K562 (cell line): ENCODE results near the gene GOSR1. TPM values are rescaled to one million over a fixed set of nuclear protein-coding genes. Genes with fewer than 3 reads are reported as not detected.

Experiments
- ATAC-seq: fragments of 200-7000 bp; cut with Tn5 transposase; 3 replicates; pipeline ENCODE4 v1.9.1; 2020; ENCODE audit warnings: moderate library complexity
- BruUV-seq: library from RNA; stranded (reverse); fragments of 400-500 nt; replicated peaks from 2 replicates; lab custom pipeline; 2021; lab: Mats Ljungman, UMichigan
- CTCF ChIA-PET: fragments of 300-600 bp; formaldehyde crosslinking; extraction: SDS; loops from one replicate; lab custom pipeline; 2021; ENCODE audit warnings: low intra/inter-chr PET ratio; lab: Yijun Ruan, JAX
- POLR2A ChIA-PET: fragments of 300-600, 350-650 bp; sonication (Branson Sonifier 250); formaldehyde crosslinking; extraction: SDS; loops from one replicate; lab custom pipeline; 2021; ENCODE audit warnings: antibody characterized with exemption, inconsistent platforms; lab: Yijun Ruan, JAX
- DNase-seq, 4 experiments: peaks; one replicate each; pipeline versions ENCODE4 v3.0.0 to v3.0.0-alpha.2; 2011 to 2018; ENCODE audit warnings: low spot score in 3 of 4, mixed read lengths in 3 of 4; ENCODE audit errors: extremely low read depth in 1 of 4
- FAIRE-seq: peaks from 2 replicates; lab custom pipeline; 2011; peaks lifted over from hg19 to GRCh38; lab: Jason Lieb, UNC
- H2AFZ ChIP-seq: 2 replicates; pipeline ENCODE4 v1.6.0; 2011; ENCODE audit warnings: low read depth, low read length, control low read depth, inconsistent platforms
- H3K27ac ChIP-seq: fragments of 200-600 bp; 3 replicates; pipeline ENCODE4 v1.8.0; 2011; ENCODE audit warnings: low read depth, mild to moderate bottlenecking, control low read depth, inconsistent platforms, low read length, moderate library complexity, mixed read lengths; ENCODE audit errors: extremely low read depth
- H3K27me3 ChIP-seq, 2 experiments: fragments of 300-600 bp in 1 of 2; 2 replicates in 1 of 2; 3 replicates in 1 of 2; pipeline versions ENCODE4 v1.6.0 to v1.8.0; 2011; ENCODE audit warnings: inconsistent platforms in 2 of 2, low read length in 2 of 2, mild to moderate bottlenecking in 1 of 2, mixed read lengths in 1 of 2, moderate library complexity in 1 of 2; ENCODE audit not compliant: control insufficient read depth in 2 of 2, insufficient read depth in 2 of 2
- H3K36me3 ChIP-seq: fragments of 300-600 bp; 3 replicates; pipeline ENCODE4 v1.8.0; 2011; ENCODE audit warnings: mild to moderate bottlenecking, low read length, inconsistent platforms; ENCODE audit not compliant: control insufficient read depth, insufficient read depth
- H3K4me1 ChIP-seq, 2 experiments: fragments of 200-600 bp in 1 of 2; replicated peaks in 1 of 2; 2 replicates in 1 of 2; 3 replicates in 1 of 2; pipeline versions ENCODE4 v1.5.1 to v1.8.0; 2011; ENCODE audit warnings: inconsistent platforms in 2 of 2, low read length in 2 of 2, mild to moderate bottlenecking in 1 of 2, mixed read lengths in 1 of 2, moderate library complexity in 1 of 2; ENCODE audit not compliant: control insufficient read depth in 2 of 2, insufficient read depth in 2 of 2
- H3K4me2 ChIP-seq: 2 replicates; pipeline ENCODE4 v1.6.1; 2011; ENCODE audit warnings: low read length, control low read depth, inconsistent platforms, mixed read lengths; ENCODE audit not compliant: insufficient read depth
- H3K4me3 ChIP-seq: fragments of 200-600 bp; sonication (generic), shearing (Covaris generic); 2 replicates; pipeline ENCODE4 v1.5.1; 2016; ENCODE audit warnings: control low read depth, inconsistent platforms
- H3K79me2 ChIP-seq: fragments of 200-600 bp; 3 replicates; pipeline ENCODE4 v1.8.0; 2011; ENCODE audit warnings: low read length, inconsistent platforms; ENCODE audit not compliant: control insufficient read depth, insufficient read depth
- H3K9ac ChIP-seq, 2 experiments: 2 replicates each; pipeline versions ENCODE4 v1.6.0 to v1.6.1; 2011; ENCODE audit warnings: low read depth in 2 of 2, low read length in 2 of 2, control low read depth in 1 of 2, inconsistent platforms in 1 of 2, mild to moderate bottlenecking in 1 of 2, mixed read lengths in 1 of 2; ENCODE audit not compliant: insufficient read depth in 1 of 2
- H3K9me1 ChIP-seq: one replicate; pipeline ENCODE4 v1.6.0; 2011; ENCODE audit warnings: inconsistent platforms, mild to moderate bottlenecking, low read length, moderate library complexity; ENCODE audit not compliant: control insufficient read depth, insufficient read depth
- H3K9me3 ChIP-seq: replicated peaks from 2 replicates; pipeline ENCODE4 v1.5.1; 2011; ENCODE audit warnings: low read depth, low read length, inconsistent platforms; ENCODE audit not compliant: control insufficient read depth, insufficient read depth
- H4K20me1 ChIP-seq: replicated peaks from 2 replicates; pipeline ENCODE4 v1.6.1; 2011; ENCODE audit warnings: low read length, inconsistent platforms, mixed read lengths; ENCODE audit not compliant: control insufficient read depth, insufficient read depth
- CBX8 ChIP-seq: fragments of 200-600 bp; sonication (generic); IDR thresholded peaks from 2 replicates; pipeline ENCODE4 v1.6.1; 2012; ENCODE audit warnings: borderline replicate concordance, mixed run types, low read depth, mild to moderate bottlenecking, moderate library complexity, mixed read lengths, low read length, control low read depth, inconsistent platforms; ENCODE audit not compliant: poor library complexity, severe bottlenecking; ENCODE audit errors: extremely low read depth
- FOXJ3 ChIP-seq: sonication (generic); formaldehyde crosslinking; IDR thresholded peaks from 2 replicates; pipeline ENCODE4 v1.4.0; 2020; ENCODE audit warnings: mild to moderate bottlenecking, missing genetic modification reagents
- KLF6 ChIP-seq: fragments of 250-450 bp; sonication (Bioruptor Pico); IDR thresholded peaks from 2 replicates; pipeline ENCODE4 v1.4.0; 2020; ENCODE audit warnings: mild to moderate bottlenecking, moderate library complexity, borderline replicate concordance
- NFIC ChIP-seq: fragments of 450-650 bp; IDR thresholded peaks from 2 replicates; pipeline ENCODE4 v1.6.1; 2017; ENCODE audit warnings: mild to moderate bottlenecking, inconsistent platforms
- PML ChIP-seq: IDR thresholded peaks from 2 replicates; pipeline ENCODE4 v1.6.1; 2012; ENCODE audit warnings: low read length, inconsistent platforms
- PYGO2 ChIP-seq: fragments of 450-650 bp; IDR thresholded peaks from 2 replicates; pipeline ENCODE4 v1.6.1; 2016; ENCODE audit warnings: mild to moderate bottlenecking, missing genetic modification characterization, moderate library complexity, missing compliant biosample characterization
- YBX1 ChIP-seq: fragments of 450-650 bp; IDR thresholded peaks from 2 replicates; pipeline ENCODE4 v1.7.1; 2016; ENCODE audit warnings: mild to moderate bottlenecking
- ZNF707 ChIP-seq: fragments of 250-450 bp; sonication (Bioruptor Pico); conservative IDR thresholded peaks from 2 replicates; pipeline ENCODE4 v1.8.0; 2022; ENCODE audit warnings: inconsistent platforms, mild to moderate bottlenecking, moderate library complexity
- WGBS: fragments of 100-300 bp; shearing (Covaris generic); methylation state at CpG from one replicate; pipeline ENCODE4 v1.1.6; 2016; ENCODE audit warnings: low coverage, mixed read lengths; ENCODE audit not compliant: insufficient coverage; ENCODE audit errors: missing lambda C conversion rate; 5-methylcytosine and 5-hydroxymethylcytosine counted together
- in situ Hi-C: fragments of 300-500 bp; cut with MboI; formaldehyde crosslinking; loops from 4 replicates; pipeline ENCODE4 v1.15.0; 2018; ENCODE audit warnings: inconsistent platforms, mixed read lengths
- intact Hi-C: fragments of 100-400 bp; cut with micrococcal nuclease; formaldehyde crosslinking; loops from 2 replicates; pipeline ENCODE4 v1.14.2; 2022
- polyA plus RNA-seq, 8 experiments: library from polyadenylated mRNA; depleted of rRNA in 4 of 8; stranded (reverse) in 5 of 8; unstranded in 3 of 8; fragments of >200 nt; fragmentation: Nextera tagmentation in 2 of 8; fragmentation: Illumina TruSeq in 1 of 8; extraction: Ambion mirVana in 2 of 8; extraction: Trizol in 1 of 8; gene quantifications; 2 replicates each; pipeline versions ENCODE4 v1.2.1 to v1.2.3, GENCODE V29; 2011 to 2014; ENCODE audit warnings: inconsistent platforms in 1 of 8, missing spikeins in 1 of 8
- total RNA-seq, 7 experiments: library from RNA; depleted of rRNA in 6 of 7; stranded (reverse); fragments of >200 nt in 6 of 7; fragmentation: Illumina TruSeq in 2 of 7; extraction: Trizol in 2 of 7; gene quantifications; 2 replicates each; pipeline versions ENCODE4 v1.2.1 to v1.2.3, GENCODE V29; 2011 to 2021; ENCODE audit warnings: low replicate concordance in 1 of 7
- TF ChIP-seq, protein P1 (sequence below): sonication (generic); formaldehyde crosslinking; IDR thresholded peaks from 2 replicates; pipeline ENCODE4 v1.8.0; 2022; ENCODE audit warnings: missing genetic modification reagents, mild to moderate bottlenecking, borderline replicate concordance

The GOSR1 gene
- total and polyA plus RNA-seq, 9 of the 15 experiments (the other 6 are each of a cell fraction or from before 2014, with no cell fraction given) = 17.6 to 95.5 (median 33.3) TPM

DNA sequence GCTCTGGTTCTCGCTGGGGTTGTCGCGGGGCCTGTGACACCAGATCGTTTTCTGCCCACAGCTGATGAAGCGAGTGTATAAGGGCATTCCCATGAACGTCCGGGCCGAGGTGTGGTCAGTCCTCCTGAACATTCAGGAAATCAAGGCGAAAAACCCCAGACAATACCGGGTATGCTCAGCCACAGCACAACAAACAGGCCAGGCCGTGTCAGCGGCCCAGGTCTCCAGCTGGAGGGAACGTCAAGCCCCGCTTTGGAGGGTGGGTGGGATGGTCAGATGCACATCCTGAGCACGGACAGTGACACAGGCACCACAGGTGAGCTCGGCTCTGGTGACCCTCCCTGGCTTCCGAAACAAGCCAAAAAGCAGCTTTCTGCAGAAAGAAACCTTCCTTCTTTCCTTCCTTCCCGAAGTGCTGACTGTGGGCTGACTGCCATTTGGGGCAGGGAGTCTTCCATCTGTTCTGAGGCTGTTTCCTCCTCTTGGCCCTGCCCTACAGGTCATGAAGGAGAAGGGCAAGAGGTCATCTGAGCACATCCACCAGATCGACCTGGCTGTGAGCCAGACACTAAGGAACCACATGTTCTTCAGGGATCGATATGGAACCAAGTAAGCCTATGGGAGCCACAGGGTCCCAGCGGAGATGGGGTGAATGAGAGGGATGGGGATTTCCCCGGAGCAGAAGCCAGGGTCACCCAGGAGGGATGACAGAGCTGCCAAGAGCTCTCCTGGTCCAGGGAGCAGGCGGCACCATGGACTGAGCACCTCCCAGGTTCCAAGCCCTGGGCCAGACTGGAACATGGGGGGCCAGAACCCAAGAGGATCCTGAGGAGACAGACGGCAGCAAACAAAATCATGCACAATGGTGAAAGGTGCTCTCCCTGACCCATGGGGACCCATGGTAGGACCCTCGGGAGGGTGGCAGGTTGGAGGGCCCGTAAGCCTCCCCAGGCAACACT is 79.4 kb downstream of the GOSR1 start:
- in situ Hi-C loops (no loop called here), intact Hi-C loops (no loop called here)
- peaks cover 12% of the 10 kb centered on the region; the same call in 1 of the 2 replicates for H4K20me1 ChIP-seq
- CTCF ChIA-PET = interaction anchor here (0.7 kb wide), 1 partner anchor 258 kb away, joined by 4 read pairs; no protein-coding TSS in a partner anchor
- H3K27ac ChIP-seq = no peak overlapping the region
- WGBS = 15% methylated on average over 25 of the region's 26 CpGs
- H3K9me3 ChIP-seq = no peaks in the 10 kb centered on the region
- H3K9ac ChIP-seq = peak overlapping the region in 1 of 2 experiments; percentile 41; a peak in 2 of 4 replicates
- POLR2A ChIA-PET = interaction anchor here (1.0 kb wide), 1 partner anchor 27 kb away, joined by 3 read pairs; no protein-coding TSS in a partner anchor
- H3K4me2 ChIP-seq = no peak overlapping the region
- no peaks in the 10 kb centered on the region for H3K36me3 ChIP-seq
- H3K4me1 ChIP-seq = peaks cover 0 to 28% of the 10 kb centered on the region in 2 experiments; a peak in 2 of 5 replicates
- no peak for ATAC-seq
- FAIRE-seq = no peak
- no peak overlapping the region for H3K4me3 ChIP-seq
- H3K79me2 ChIP-seq = no peaks in the 10 kb centered on the region
- no peak for DNase-seq
- H2AFZ ChIP-seq = no peak overlapping the region
- BruUV-seq = no TSS peak
- no peaks in the 10 kb centered on the region for H3K9me1 ChIP-seq
- H3K27me3 ChIP-seq = peaks cover 5 to 47% of the 10 kb centered on the region in 2 experiments; a peak in 4 of 5 replicates
- no peak for TF ChIP-seq KLF6 (CRISPR knock-in tag)
- TF ChIP-seq ZNF707 = no peak
- TF ChIP-seq PML = no peak
- no peak for TF ChIP-seq PYGO2 (tag)
- TF ChIP-seq, protein P1, sequence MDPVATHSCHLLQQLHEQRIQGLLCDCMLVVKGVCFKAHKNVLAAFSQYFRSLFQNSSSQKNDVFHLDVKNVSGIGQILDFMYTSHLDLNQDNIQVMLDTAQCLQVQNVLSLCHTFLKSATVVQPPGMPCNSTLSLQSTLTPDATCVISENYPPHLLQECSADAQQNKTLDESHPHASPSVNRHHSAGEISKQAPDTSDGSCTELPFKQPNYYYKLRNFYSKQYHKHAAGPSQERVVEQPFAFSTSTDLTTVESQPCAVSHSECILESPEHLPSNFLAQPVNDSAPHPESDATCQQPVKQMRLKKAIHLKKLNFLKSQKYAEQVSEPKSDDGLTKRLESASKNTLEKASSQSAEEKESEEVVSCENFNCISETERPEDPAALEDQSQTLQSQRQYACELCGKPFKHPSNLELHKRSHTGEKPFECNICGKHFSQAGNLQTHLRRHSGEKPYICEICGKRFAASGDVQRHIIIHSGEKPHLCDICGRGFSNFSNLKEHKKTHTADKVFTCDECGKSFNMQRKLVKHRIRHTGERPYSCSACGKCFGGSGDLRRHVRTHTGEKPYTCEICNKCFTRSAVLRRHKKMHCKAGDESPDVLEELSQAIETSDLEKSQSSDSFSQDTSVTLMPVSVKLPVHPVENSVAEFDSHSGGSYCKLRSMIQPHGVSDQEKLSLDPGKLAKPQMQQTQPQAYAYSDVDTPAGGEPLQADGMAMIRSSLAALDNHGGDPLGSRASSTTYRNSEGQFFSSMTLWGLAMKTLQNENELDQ (CRISPR knock-in tag) = no peak
- no peak for TF ChIP-seq YBX1
- TF ChIP-seq CBX8 = no peak
- peak; percentile 57 for TF ChIP-seq NFIC
- TF ChIP-seq FOXJ3 (CRISPR knock-in tag) = no peak
